CD4-positive, alpha-beta T cell (primary cell): ENCODE data around the gene FMN1. TPM values are rescaled to one million over a fixed set of nuclear protein-coding genes. Genes with fewer than 3 reads are reported as not detected.
A peak's percentile ranks its signal among the peaks of the same experiment; 100 is the strongest.

ENCODE experiments used
- ATAC-seq: fragments of 200-7000 bp; cut with Tn5 transposase; one replicate; pipeline ENCODE4 v1.10.0; 2022; ENCODE audit warnings: mild to moderate bottlenecking; ENCODE audit not compliant: poor library complexity
- CTCF ChIA-PET: fragments of 350-600 bp; sonication (Branson Sonifier 250); formaldehyde crosslinking; loops from one replicate; lab custom pipeline; 2021; ENCODE audit warnings: antibody characterized with exemption, inconsistent platforms; lab: Charles Lee
- POLR2A ChIA-PET: fragments of 350-600 bp; sonication (Branson Sonifier 250); formaldehyde crosslinking; loops from one replicate; lab custom pipeline; 2021; ENCODE audit warnings: antibody characterized with exemption, inconsistent platforms; lab: Charles Lee
- DNase-seq, 14 experiments: peaks; one replicate each; pipeline ENCODE4 v3.0.0-alpha.2; 2013 to 2020; ENCODE audit warnings: mixed read lengths in 2 of 14
- H3K27ac ChIP-seq, 2 donors: one replicate each; pipeline versions ENCODE4 v1.5.1 to v1.7.0; 2013; ENCODE audit warnings: low read length in 2 of 2, low read depth in 1 of 2, mild to moderate bottlenecking in 1 of 2
- H3K27me3 ChIP-seq, 2 experiments: 1 replicate in 1 of 2; 2 replicates in 1 of 2; pipeline versions ENCODE4 v1.6.1 to v1.7.0; 2013; ENCODE audit warnings: low read length in 2 of 2, control low read depth in 1 of 2, mild to moderate bottlenecking in 1 of 2, moderate library complexity in 1 of 2; ENCODE audit not compliant: insufficient read depth in 2 of 2, control insufficient read depth in 1 of 2
- H3K36me3 ChIP-seq: one replicate; pipeline ENCODE4 v1.6.1; 2013; ENCODE audit warnings: low read length, control low read depth; ENCODE audit not compliant: insufficient read depth
- H3K4me1 ChIP-seq: one replicate; pipeline ENCODE4 v1.6.1; 2013; ENCODE audit warnings: low read length, control low read depth; ENCODE audit not compliant: insufficient read depth
- H3K4me3 ChIP-seq: one replicate; pipeline ENCODE4 v1.5.1; 2013; ENCODE audit warnings: mild to moderate bottlenecking, low read length, moderate library complexity
- H3K9me3 ChIP-seq, 2 experiments: 1 replicate in 1 of 2; 2 replicates in 1 of 2; pipeline versions ENCODE4 v1.6.1 to v1.7.0; 2013; ENCODE audit warnings: low read length in 2 of 2, mild to moderate bottlenecking in 2 of 2, control low read depth in 1 of 2, moderate library complexity in 1 of 2; ENCODE audit not compliant: control insufficient read depth in 1 of 2, insufficient read depth in 1 of 2
- H3K27ac Mint-ChIP-seq: one replicate; pipeline ENCODE4 v1.8.0; 2020; ENCODE audit warnings: mixed read lengths
- H3K27me3 Mint-ChIP-seq: one replicate; pipeline ENCODE4 v1.8.0; 2021; ENCODE audit warnings: mixed read lengths
- H3K36me3 Mint-ChIP-seq: one replicate; pipeline ENCODE4 v1.8.0; 2021; ENCODE audit warnings: low read depth, mixed read lengths
- H3K4me1 Mint-ChIP-seq: one replicate; pipeline ENCODE4 v1.8.0; 2021; ENCODE audit warnings: low read depth, mixed read lengths
- H3K4me3 Mint-ChIP-seq: one replicate; pipeline ENCODE4 v1.8.0; 2020; ENCODE audit warnings: mild to moderate bottlenecking, mixed read lengths
- H3K9me3 Mint-ChIP-seq: one replicate; pipeline ENCODE4 v1.8.0; 2020; ENCODE audit warnings: mixed read lengths
- intact Hi-C, 2 experiments: fragments of 100-400 bp; cut with DNase I in 1 of 2; cut with micrococcal nuclease in 1 of 2; formaldehyde crosslinking; loops; one replicate each; pipeline versions ENCODE4 v1.15.1 to v1.9.0; 2023 to 2025; cut with DNase I, micrococcal nuclease
- total RNA-seq, 174 experiments: library from RNA in 2 of 174; stranded (reverse) in 2 of 174; gene quantifications; one replicate each; pipeline ENCODE4 v1.2.3 and lab custom pipeline; 2021 to 2026
- TF ChIP-seq, protein P1 (sequence below): fragments of 200-600 bp; IDR thresholded peaks from one replicate; pipeline ENCODE4 v1.8.0; 2022; ENCODE audit warnings: antibody characterized with exemption, mild to moderate bottlenecking

The FMN1 gene
- total RNA-seq, 2 experiments from 2014 or later, result 0.39 to 0.55 TPM

DNA sequence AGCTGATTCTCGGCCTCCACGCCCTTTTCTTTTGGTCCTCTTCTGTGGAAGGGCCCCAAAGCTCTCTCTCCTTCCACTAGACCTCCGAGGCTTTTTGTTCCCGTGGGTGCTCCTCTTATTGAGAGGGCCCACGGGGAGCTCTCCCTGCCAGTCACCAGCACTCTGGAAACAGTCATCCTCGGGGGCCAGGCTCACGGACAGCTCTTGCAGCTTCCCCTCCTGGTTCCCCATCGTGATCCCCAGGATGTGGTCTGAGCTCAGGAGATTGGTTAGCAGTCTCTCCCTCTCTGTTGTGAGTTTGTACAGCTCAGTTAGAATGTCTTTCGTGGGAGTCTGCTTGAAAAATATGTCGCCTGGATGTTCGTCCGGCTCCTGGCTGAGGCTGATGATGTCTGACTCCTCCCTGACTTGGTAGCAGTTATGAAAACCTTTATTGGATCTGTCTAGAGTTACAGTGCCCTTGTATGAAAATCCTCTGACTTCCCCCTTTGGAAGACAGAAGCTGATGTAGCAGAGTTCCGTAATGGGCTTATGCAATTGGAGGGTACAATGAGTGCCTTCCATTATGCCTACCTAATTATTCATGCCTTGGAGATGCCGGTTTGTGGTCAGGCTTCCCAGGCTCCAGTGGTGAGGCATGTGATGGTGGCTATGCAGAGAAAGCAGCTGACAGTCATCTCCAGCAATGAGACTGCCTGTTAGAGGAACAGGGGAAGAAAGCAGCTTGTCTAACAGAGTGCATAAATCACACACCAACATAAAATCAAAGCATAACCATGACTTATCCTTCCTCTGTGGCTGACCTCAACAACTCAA, 40.0 kb downstream of the FMN1 start:
- Histone ChIP-seq H3K4me1 (no peaks in the 10 kb centered on the region), H3K4me3 (no peak overlapping the region), H3K27me3 (peaks cover 0 to 2% of the 10 kb centered on the region in 2 experiments), H3K27ac (no peak overlapping the region), H3K36me3 (no peaks in the 10 kb centered on the region), H3K9me3 (no peaks in the 10 kb centered on the region)
- DNase-seq, result peak in 3 of 14 experiments; percentile 11 to 75 (median 63)
- H3K9me3 Mint-ChIP-seq, result no peaks in the 10 kb centered on the region
- H3K4me3 Mint-ChIP-seq, result no peak overlapping the region
- POLR2A ChIA-PET, result interaction anchor here (1.0 kb wide), 1 partner anchor 15 kb away, joined by 3 read pairs; no protein-coding TSS in a partner anchor
- H3K27ac Mint-ChIP-seq, result no peak overlapping the region
- ATAC-seq, result no peak
- no peaks in the 10 kb centered on the region for H3K36me3 Mint-ChIP-seq
- TF ChIP-seq, protein P1, sequence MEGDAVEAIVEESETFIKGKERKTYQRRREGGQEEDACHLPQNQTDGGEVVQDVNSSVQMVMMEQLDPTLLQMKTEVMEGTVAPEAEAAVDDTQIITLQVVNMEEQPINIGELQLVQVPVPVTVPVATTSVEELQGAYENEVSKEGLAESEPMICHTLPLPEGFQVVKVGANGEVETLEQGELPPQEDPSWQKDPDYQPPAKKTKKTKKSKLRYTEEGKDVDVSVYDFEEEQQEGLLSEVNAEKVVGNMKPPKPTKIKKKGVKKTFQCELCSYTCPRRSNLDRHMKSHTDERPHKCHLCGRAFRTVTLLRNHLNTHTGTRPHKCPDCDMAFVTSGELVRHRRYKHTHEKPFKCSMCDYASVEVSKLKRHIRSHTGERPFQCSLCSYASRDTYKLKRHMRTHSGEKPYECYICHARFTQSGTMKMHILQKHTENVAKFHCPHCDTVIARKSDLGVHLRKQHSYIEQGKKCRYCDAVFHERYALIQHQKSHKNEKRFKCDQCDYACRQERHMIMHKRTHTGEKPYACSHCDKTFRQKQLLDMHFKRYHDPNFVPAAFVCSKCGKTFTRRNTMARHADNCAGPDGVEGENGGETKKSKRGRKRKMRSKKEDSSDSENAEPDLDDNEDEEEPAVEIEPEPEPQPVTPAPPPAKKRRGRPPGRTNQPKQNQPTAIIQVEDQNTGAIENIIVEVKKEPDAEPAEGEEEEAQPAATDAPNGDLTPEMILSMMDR, result no peak
- no peaks in the 10 kb centered on the region for H3K27me3 Mint-ChIP-seq
- CTCF ChIA-PET, result no interaction called here
- H3K4me1 Mint-ChIP-seq, result peaks cover 5% of the 10 kb centered on the region
- intact Hi-C loops, result no loop called here

DNA sequence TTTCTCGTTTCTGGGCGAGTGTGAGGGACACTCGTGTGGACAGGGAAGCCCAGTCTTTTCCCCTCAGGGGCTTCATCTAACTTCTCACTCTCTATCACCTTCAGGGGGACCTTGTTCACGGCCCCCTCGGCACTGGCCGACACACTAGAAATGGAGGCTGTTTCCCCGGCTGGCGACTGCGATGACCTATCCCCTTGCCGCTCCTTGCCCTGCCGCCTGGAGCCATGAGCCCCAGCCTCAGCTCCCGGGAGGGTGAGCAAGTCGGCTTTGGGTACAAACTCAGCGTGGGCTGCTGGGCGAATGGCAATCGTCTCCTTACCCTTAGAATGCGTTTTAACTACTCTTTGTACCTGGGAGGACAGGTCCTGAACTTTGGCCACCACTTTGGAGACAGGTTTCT, 41.0 kb downstream of the FMN1 start:
- ChIA-PET POLR2A (no interaction called here), CTCF (no interaction called here)
- DNase-seq, result no peak
- H3K36me3 Mint-ChIP-seq, result no peaks in the 10 kb centered on the region
- Histone ChIP-seq H3K36me3 (no peaks in the 10 kb centered on the region), H3K9me3 (no peaks in the 10 kb centered on the region), H3K4me3 (no peak overlapping the region), H3K4me1 (peaks cover 2% of the 10 kb centered on the region), H3K27me3 (peaks cover 0 to 2% of the 10 kb centered on the region in 2 experiments), H3K27ac (no peak overlapping the region)
- H3K4me3 Mint-ChIP-seq, result no peak overlapping the region
- TF ChIP-seq, protein P1, result no peak
- intact Hi-C loops, result no loop called here
- no peak overlapping the region for H3K27ac Mint-ChIP-seq
- no peaks in the 10 kb centered on the region for H3K27me3 Mint-ChIP-seq
- H3K4me1 Mint-ChIP-seq, result peaks cover 3% of the 10 kb centered on the region
- H3K9me3 Mint-ChIP-seq, result no peaks in the 10 kb centered on the region
- no peak for ATAC-seq

DNA sequence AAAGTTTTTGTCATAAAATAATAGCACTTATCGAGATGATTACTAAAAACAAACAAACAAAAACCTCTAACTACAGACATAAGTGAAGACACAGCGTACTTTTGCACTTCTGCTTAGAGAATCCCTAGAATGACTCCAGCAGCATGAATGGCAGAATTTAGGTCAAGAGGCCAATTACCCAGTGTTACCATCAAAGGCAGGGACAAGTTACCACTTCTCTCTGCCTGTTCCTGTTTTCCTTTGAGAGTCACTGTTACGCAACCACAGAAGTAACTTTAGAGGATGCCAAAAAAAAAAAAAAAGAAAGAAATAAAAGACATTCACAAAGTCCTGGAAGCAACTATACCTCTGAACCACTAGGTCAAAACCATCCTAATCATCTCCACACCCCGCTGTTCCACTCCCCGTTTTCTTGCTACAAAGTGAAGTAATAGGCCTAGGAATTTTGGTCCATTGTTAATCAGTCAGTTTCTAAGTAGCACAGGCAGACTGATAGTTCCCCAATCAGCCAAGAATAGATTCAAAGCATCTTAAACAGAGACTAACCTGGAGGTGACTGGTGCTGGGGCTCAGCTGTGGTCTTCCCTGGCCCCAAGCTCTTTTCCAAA, 41.9 kb downstream of the FMN1 start:
- Histone ChIP-seq H3K27me3 (peaks cover 0 to 2% of the 10 kb centered on the region in 2 experiments), H3K27ac (no peak overlapping the region), H3K4me3 (no peak overlapping the region), H3K36me3 (no peaks in the 10 kb centered on the region), H3K9me3 (no peaks in the 10 kb centered on the region), H3K4me1 (peaks cover 6% of the 10 kb centered on the region)
- Mint-ChIP-seq H3K36me3 (no peaks in the 10 kb centered on the region), H3K27me3 (no peaks in the 10 kb centered on the region), H3K9me3 (no peaks in the 10 kb centered on the region), H3K4me1 (peaks cover 11% of the 10 kb centered on the region), H3K4me3 (no peak overlapping the region), H3K27ac (no peak overlapping the region)
- DNase-seq (peak in 3 of 14 experiments; percentile 22 to 57 (median 51)), ATAC-seq (no peak)
- ChIA-PET POLR2A (no interaction called here), CTCF (no interaction called here)
- TF ChIP-seq, protein P1, result no peak
- intact Hi-C loops, result no loop called here
